GM12873 (cell line): ENCODE data around the gene RNGTT.

ENCODE experiments used
- TF ChIP-seq, protein P1 (sequence below): IDR thresholded peaks from 2 replicates; pipeline ENCODE4 v1.5.1; 2012; ENCODE audit warnings: low read depth, mild to moderate bottlenecking, moderate library complexity, low read length, control low read depth; ENCODE audit not compliant: insufficient read depth; ENCODE audit errors: missing control alignments

Gene RNGTT

DNA sequence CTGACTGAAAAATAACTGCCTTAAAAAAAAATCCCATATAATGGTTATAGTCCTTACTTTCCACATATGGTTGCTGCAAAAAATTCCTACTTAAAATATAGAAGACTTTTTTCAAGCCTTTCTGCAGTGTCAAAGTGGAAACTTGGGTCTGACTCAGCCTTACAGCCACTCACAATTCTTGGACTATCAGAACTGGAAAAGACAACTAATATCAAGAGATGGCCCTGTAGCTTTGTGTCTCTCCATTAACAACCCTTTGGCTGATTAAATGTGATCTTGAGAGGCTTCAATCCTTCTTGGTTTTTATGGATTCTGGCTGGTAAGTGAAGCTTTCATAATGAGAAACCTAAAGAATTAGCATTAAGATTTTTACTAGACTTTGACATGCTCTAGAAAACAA, 307.8 kb downstream of the RNGTT start:
- TF ChIP-seq, protein P1, sequence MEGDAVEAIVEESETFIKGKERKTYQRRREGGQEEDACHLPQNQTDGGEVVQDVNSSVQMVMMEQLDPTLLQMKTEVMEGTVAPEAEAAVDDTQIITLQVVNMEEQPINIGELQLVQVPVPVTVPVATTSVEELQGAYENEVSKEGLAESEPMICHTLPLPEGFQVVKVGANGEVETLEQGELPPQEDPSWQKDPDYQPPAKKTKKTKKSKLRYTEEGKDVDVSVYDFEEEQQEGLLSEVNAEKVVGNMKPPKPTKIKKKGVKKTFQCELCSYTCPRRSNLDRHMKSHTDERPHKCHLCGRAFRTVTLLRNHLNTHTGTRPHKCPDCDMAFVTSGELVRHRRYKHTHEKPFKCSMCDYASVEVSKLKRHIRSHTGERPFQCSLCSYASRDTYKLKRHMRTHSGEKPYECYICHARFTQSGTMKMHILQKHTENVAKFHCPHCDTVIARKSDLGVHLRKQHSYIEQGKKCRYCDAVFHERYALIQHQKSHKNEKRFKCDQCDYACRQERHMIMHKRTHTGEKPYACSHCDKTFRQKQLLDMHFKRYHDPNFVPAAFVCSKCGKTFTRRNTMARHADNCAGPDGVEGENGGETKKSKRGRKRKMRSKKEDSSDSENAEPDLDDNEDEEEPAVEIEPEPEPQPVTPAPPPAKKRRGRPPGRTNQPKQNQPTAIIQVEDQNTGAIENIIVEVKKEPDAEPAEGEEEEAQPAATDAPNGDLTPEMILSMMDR: no peak

DNA sequence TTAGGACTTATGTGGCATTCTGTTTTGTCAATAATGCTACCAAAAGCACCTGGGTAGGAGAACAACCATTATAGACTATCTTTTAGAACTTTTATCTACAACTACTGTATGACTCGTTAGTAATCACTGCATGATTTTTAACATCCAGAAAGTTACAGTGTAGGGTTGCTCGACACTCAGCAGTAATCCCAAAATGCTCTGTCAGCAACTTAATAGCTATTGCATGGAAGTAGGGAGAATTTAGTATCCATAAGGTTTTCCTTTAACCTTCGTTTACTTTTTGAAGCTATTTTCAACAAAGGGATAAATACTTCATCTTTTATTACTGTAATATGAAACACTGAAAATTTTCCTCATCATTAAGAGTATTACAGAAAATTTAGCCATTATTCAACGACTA, 309.5 kb downstream of the RNGTT start:
- TF ChIP-seq, protein P1: no peak

DNA sequence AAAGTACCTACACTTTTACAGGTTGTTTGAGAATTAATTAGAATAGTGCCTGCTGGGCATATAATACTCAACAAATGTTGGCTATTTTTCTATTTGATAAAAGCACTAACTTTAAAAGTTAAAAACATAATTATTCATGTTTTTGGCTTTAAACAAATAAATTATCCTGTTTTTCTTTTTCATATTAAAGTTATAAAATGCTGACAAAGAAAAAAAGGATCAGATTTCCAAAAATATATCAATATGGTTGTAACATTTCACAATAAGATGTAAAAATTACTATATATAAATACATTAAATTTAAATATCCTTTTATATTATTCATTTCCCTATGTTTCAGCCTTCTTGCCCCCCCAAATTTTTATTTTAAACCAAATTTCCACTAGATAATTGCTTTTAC, 312.0 kb downstream of the RNGTT start:
- TF ChIP-seq, protein P1: no peak

DNA sequence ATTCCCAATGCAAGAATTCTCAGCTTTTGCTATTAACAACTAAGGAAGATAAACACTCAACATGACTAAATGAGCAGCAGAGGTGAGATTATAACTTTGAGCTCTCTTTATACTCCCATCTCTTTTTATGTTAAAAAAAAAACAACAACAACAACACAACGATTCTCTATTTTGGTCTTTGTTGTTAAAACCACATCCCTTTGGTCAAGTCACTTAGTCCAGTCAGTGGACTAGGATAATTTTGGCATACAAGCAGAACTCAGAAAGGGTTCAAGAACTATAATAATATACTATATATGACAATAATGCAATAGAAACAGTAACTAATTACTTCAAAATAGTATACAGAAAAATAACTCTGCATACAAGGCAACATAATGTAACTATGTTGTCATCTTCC, 312.4 kb downstream of the RNGTT start:
- TF ChIP-seq, protein P1: no peak

DNA sequence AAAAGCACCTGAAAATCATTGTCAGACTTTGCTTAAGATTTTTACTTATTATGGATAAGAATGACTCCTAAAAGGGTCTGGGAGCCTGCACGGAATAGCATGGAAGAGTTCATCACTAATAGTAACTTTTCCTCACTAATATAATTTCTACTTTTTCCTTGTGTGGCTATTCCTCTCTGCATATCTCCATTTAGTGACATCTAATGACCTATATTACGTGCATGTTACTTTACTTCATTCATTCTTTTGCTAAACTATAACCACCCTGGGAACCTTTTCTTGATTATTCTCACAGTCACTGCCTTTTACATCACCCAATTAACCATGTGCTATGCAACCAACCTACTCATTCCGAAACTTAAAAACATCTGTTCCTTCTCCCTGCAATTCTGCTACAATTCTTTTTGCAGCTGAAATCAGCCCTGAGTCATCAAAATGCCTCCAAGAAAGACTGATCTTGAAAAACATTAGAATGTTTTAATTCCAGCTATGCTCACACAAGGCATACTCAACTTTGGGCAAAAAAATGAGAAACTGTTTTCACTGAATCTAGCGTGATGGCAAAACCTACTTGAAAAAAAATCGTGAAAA, 313.3 kb downstream of the RNGTT start:
- TF ChIP-seq, protein P1: no peak

DNA sequence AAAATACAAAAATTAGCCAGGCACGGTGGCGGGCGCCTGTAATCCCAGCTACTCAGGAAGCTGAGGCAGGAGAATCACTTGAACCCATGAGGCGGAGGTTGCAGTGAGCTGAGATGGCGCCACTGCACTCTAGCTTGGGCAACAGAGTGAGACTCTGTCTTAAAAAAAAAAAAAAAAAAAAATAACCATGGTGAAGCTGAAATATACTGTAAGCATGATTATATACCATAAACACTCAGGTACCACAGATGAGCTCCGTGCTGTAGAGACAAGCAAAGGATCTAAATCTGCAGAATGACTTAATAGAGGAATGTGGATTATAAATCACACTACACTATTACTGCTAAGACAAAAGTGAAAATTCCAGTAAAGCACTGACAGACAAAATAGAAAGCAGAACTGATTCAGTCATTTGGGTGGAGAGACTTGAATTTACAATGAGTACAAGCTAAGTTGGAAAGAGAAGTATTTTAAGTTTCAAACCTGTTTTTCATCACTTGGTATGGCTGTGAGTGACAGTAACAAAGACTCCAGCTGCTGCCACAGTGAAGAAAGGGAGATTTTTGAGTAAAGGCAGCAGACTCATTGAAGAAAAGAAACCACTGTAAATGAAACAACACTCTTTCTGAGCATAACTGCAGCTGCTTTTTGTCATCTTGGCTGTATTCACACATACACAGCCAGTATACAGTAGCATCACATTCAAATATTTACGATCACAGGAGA, 322.1 kb downstream of the RNGTT start:
- TF ChIP-seq, protein P1: no peak

DNA sequence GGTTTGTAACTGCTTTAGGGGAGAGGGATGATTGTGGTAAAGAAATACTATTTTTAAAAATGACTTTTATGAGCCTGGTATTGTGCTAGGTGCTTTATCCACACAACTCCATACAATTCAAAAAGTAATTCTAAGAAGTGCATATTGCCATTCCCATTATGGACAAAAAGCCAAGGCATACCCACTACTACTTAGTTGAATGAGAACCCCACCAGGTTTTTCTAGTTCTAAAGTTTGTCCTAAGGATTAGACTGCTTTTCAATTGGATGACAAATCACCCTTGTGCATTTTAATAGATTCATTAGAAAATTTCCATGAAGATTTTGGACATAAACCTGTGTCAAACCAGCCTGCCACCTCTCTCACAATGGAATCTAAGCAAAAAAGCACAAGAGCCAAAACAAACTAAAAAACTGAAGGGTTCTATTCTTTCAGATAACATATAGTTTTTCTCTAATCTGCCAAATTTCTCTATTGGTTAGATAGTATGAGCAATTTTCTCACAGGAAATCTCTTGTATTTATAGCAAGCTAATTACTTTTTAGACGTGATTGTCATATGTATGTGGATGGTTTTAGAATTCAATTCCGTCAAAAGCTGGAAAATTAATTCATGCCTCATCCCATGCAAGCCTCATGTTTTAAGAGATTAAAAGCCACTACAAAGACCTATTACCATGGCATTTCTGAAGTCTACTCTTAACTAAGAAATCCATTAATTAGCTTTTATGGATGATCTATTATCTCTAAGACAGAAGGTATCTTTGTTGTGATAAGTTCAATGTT, 325.5 kb downstream of the RNGTT start:
- TF ChIP-seq, protein P1: no peak
